ENCODE data around the gene PPM1N. TPM values are rescaled to one million over a fixed set of nuclear protein-coding genes. Genes with fewer than 3 reads are reported as not detected.

The PPM1N gene
- total RNA-seq, 1 donor: 0.36 TPM

DNA sequence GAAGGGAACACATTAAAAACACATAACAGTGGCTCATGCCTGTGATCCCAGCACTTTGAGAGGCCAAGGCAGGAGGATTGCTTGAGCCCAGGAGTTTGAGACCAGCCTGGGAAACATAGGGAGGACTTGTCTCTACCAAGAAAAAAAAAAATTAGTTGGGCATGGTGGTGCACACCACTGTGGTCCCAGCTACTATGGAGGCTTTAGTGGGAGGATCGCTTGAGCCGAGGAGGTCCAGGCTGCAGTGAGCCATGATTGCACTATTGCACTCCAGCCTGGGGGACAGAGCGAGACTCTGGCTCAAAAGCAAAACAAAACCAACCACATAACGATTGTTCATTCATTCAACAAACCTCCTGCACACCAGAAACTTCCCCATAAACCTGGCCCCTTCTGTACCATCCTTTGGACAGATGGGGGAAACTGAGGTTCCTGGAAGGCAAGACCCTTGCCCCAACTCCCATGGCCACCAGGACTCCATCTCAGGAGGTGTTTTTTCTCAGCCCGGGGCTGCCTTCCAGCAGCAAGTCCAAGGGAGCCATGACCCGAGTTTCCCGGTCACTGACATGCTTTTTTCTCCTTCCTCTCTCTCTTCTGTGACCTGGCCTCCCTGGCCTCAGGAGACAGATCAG, 26.2 kb upstream of the PPM1N start:
- TF ChIP-seq, protein P1, sequence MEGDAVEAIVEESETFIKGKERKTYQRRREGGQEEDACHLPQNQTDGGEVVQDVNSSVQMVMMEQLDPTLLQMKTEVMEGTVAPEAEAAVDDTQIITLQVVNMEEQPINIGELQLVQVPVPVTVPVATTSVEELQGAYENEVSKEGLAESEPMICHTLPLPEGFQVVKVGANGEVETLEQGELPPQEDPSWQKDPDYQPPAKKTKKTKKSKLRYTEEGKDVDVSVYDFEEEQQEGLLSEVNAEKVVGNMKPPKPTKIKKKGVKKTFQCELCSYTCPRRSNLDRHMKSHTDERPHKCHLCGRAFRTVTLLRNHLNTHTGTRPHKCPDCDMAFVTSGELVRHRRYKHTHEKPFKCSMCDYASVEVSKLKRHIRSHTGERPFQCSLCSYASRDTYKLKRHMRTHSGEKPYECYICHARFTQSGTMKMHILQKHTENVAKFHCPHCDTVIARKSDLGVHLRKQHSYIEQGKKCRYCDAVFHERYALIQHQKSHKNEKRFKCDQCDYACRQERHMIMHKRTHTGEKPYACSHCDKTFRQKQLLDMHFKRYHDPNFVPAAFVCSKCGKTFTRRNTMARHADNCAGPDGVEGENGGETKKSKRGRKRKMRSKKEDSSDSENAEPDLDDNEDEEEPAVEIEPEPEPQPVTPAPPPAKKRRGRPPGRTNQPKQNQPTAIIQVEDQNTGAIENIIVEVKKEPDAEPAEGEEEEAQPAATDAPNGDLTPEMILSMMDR (IDR thresholded peaks at IDR 0.05; ENCODE audit: extremely low read depth, low read depth, low read length): no peak
- Histone ChIP-seq H3K4me3 (ENCODE audit: insufficient read depth, low read length) (peak overlapping the region; percentile 40), H2AFZ (ENCODE audit: low read length) (no peak overlapping the region), H3K4me1 (ENCODE audit: insufficient read depth, low read length) (peaks cover 18% of the 10 kb centered on the region), H3K36me3 (ENCODE audit: insufficient read depth, low read length) (peaks cover 8% of the 10 kb centered on the region), H3K27ac (ENCODE audit: low read depth, low read length) (no peak overlapping the region), H3K9me3 (ENCODE audit: low read depth, low read length) (no peaks in the 10 kb centered on the region), H3K79me2 (ENCODE audit: insufficient read depth, low read length) (peaks cover 51% of the 10 kb centered on the region), H3K27me3 (ENCODE audit: insufficient read depth, low read length) (no peaks in the 10 kb centered on the region), H3K4me2 (ENCODE audit: insufficient read depth, low read length) (peak overlapping the region; percentile 100), H4K20me1 (ENCODE audit: insufficient read depth, low read length) (peaks cover 5% of the 10 kb centered on the region)
- DNase-seq (ENCODE audit: insufficient read length, low spot score, missing footprints): peak; percentile 43

DNA sequence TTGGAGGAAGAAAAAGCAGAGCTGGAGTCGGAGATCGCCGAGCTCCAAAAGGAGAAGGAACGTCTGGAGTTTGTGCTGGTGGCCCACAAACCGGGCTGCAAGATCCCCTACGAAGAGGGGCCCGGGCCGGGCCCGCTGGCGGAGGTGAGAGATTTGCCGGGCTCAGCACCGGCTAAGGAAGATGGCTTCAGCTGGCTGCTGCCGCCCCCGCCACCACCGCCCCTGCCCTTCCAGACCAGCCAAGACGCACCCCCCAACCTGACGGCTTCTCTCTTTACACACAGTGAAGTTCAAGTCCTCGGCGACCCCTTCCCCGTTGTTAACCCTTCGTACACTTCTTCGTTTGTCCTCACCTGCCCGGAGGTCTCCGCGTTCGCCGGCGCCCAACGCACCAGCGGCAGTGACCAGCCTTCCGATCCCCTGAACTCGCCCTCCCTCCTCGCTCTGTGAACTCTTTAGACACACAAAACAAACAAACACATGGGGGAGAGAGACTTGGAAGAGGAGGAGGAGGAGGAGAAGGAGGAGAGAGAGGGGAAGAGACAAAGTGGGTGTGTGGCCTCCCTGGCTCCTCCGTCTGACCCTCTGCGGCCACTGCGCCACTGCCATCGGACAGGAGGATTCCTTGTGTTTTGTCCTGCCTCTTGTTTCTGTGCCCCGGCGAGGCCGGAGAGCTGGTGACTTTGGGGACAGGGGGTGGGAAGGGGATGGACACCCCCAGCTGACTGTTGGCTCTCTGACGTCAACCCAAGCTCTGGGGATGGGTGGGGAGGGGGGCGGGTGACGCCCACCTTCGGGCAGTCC, 25.5 kb upstream of the PPM1N start:
- Histone ChIP-seq H3K36me3 (ENCODE audit: insufficient read depth, low read length) (peaks cover 8% of the 10 kb centered on the region), H3K27ac (ENCODE audit: low read depth, low read length) (no peak overlapping the region), H3K4me3 (ENCODE audit: insufficient read depth, low read length) (peak overlapping the region; percentile 40), H3K4me1 (ENCODE audit: insufficient read depth, low read length) (peaks cover 18% of the 10 kb centered on the region), H4K20me1 (ENCODE audit: insufficient read depth, low read length) (peaks cover 5% of the 10 kb centered on the region), H3K4me2 (ENCODE audit: insufficient read depth, low read length) (peak overlapping the region; percentile 100), H3K79me2 (ENCODE audit: insufficient read depth, low read length) (peaks cover 52% of the 10 kb centered on the region), H2AFZ (ENCODE audit: low read length) (no peak overlapping the region), H3K9me3 (ENCODE audit: low read depth, low read length) (no peaks in the 10 kb centered on the region), H3K27me3 (ENCODE audit: insufficient read depth, low read length) (no peaks in the 10 kb centered on the region)
- TF ChIP-seq, protein P1 (IDR thresholded peaks at IDR 0.05; ENCODE audit: extremely low read depth, low read depth, low read length): no peak
- no peak for DNase-seq (ENCODE audit: insufficient read length, low spot score, missing footprints)

- H3K36me3 ChIP-seq (ENCODE audit: insufficient read depth, low read length): peaks cover 8% of the 10 kb centered on the region
- H3K9me3 ChIP-seq (ENCODE audit: low read depth, low read length): no peaks in the 10 kb centered on the region
- peaks cover 18% of the 10 kb centered on the region for H3K4me1 ChIP-seq (ENCODE audit: insufficient read depth, low read length)
- H3K4me2 ChIP-seq (ENCODE audit: insufficient read depth, low read length): no peak overlapping the region
- H3K79me2 ChIP-seq (ENCODE audit: insufficient read depth, low read length): peaks cover 49% of the 10 kb centered on the region
- H3K27me3 ChIP-seq (ENCODE audit: insufficient read depth, low read length): no peaks in the 10 kb centered on the region
- H4K20me1 ChIP-seq (ENCODE audit: insufficient read depth, low read length): peaks cover 2% of the 10 kb centered on the region
- TF ChIP-seq, protein P1 (IDR thresholded peaks at IDR 0.05; ENCODE audit: extremely low read depth, low read depth, low read length): no peak
- H3K4me3 ChIP-seq (ENCODE audit: insufficient read depth, low read length): no peak overlapping the region
- no peak overlapping the region for H3K27ac ChIP-seq (ENCODE audit: low read depth, low read length)
- no peak overlapping the region for H2AFZ ChIP-seq (ENCODE audit: low read length)
- DNase-seq (ENCODE audit: insufficient read length, low spot score, missing footprints): peak; percentile 48
Measured at GRCh38 chr19:45473367-45473681, 24.9 kb upstream of the PPM1N start.
